SK-N-SH treated with all-trans-retinoic acid at 6 μM for 48 hours (cell line): ENCODE measurements around the gene MAPK9.

Experiments
- ATAC-seq: fragments of 200-7000 bp; cut with Tn5 transposase; 3 replicates; pipeline ENCODE4 v1.9.1; 2020; ENCODE audit warnings: mild to moderate bottlenecking, moderate library complexity
- ARNTL ChIP-seq: fragments of 450-650 bp; formaldehyde crosslinking; IDR thresholded peaks from 2 replicates; pipeline ENCODE4 v1.5.0; 2020; ENCODE audit warnings: low read depth, mild to moderate bottlenecking, moderate library complexity, borderline replicate concordance
- BACH2 ChIP-seq: fragments of 250-450 bp; sonication (Bioruptor Pico); IDR thresholded peaks from 2 replicates; pipeline ENCODE4 v1.9.0; 2021; ENCODE audit warnings: mild to moderate bottlenecking, borderline replicate concordance
- CREB5 ChIP-seq: fragments of 250-450 bp; sonication (Bioruptor Pico); IDR thresholded peaks from 2 replicates; pipeline ENCODE4 v1.5.1; 2020; ENCODE audit warnings: low read depth, mild to moderate bottlenecking, moderate library complexity
- CSDC2 ChIP-seq: fragments of 250-450 bp; sonication (Bioruptor Pico); IDR thresholded peaks from 2 replicates; pipeline ENCODE4 v1.5.0; 2020; ENCODE audit warnings: mild to moderate bottlenecking, moderate library complexity
- OSR1 ChIP-seq: fragments of 250-450 bp; sonication (Bioruptor Pico); IDR thresholded peaks from 2 replicates; pipeline ENCODE4 v1.8.0; 2022; ENCODE audit warnings: moderate library complexity, mild to moderate bottlenecking, inconsistent platforms
- PATZ1 ChIP-seq: fragments of 250-450 bp; sonication (Bioruptor Pico); IDR thresholded peaks from 2 replicates; pipeline ENCODE4 v1.8.0; 2020; ENCODE audit warnings: mild to moderate bottlenecking, moderate library complexity, borderline replicate concordance
- POU6F1 ChIP-seq: fragments of 250-450 bp; sonication (Bioruptor Pico); IDR thresholded peaks from 2 replicates; pipeline ENCODE4 v1.8.0; 2021; ENCODE audit warnings: low read depth, mild to moderate bottlenecking, moderate library complexity, borderline replicate concordance
- PPARA ChIP-seq: fragments of 250-450 bp; sonication (Bioruptor Pico); IDR thresholded peaks from 2 replicates; pipeline ENCODE4 v1.5.0; 2020; ENCODE audit warnings: mild to moderate bottlenecking, borderline replicate concordance
- SNAI2 ChIP-seq: fragments of 250-450 bp; sonication (Bioruptor Pico); IDR thresholded peaks from 2 replicates; pipeline ENCODE4 v1.5.0; 2020; ENCODE audit warnings: mild to moderate bottlenecking, moderate library complexity
- TCF4 ChIP-seq: fragments of 250-450 bp; sonication (Bioruptor Pico); IDR thresholded peaks from 2 replicates; pipeline ENCODE4 v1.8.0; 2021; ENCODE audit warnings: mild to moderate bottlenecking, moderate library complexity, borderline replicate concordance
- TOX ChIP-seq: fragments of 250-450 bp; sonication (Bioruptor Pico); IDR thresholded peaks from 2 replicates; pipeline ENCODE4 v1.8.0; 2021; ENCODE audit warnings: mild to moderate bottlenecking, moderate library complexity, borderline replicate concordance
- TSHZ2 ChIP-seq: fragments of 250-450 bp; sonication (Bioruptor Pico); IDR thresholded peaks from 2 replicates; pipeline ENCODE4 v1.5.0; 2020; ENCODE audit warnings: mild to moderate bottlenecking, moderate library complexity
- ZC3H10 ChIP-seq: fragments of 250-450 bp; sonication (Bioruptor Pico); IDR thresholded peaks from 2 replicates; pipeline ENCODE4 v1.5.1; 2021; ENCODE audit warnings: mild to moderate bottlenecking, moderate library complexity
- ZFP3 ChIP-seq: fragments of 250-450 bp; sonication (Bioruptor Pico); IDR thresholded peaks from 2 replicates; pipeline ENCODE4 v1.5.0; 2020; ENCODE audit warnings: mild to moderate bottlenecking, moderate library complexity
- ZNF70 ChIP-seq: fragments of 450-650 bp; formaldehyde crosslinking; IDR thresholded peaks from 2 replicates; pipeline ENCODE4 v1.5.0; 2020; ENCODE audit warnings: mild to moderate bottlenecking, moderate library complexity
- ZNF8 ChIP-seq: fragments of 450-650 bp; formaldehyde crosslinking; IDR thresholded peaks from 2 replicates; pipeline ENCODE4 v1.5.0; 2020; ENCODE audit warnings: mild to moderate bottlenecking, moderate library complexity

Gene MAPK9

GRCh38 chr5:180204276-180204819 lies 87.5 kb downstream of the MAPK9 start (continued):
- TF ChIP-seq PPARA = no peak
- no peak for TF ChIP-seq ZNF70 (CRISPR knock-in tag)
- no peak for TF ChIP-seq ZFP3 (CRISPR knock-in tag)
- TF ChIP-seq OSR1 = no peak
- no peak for TF ChIP-seq CREB5

GRCh38 chr5:180202939-180203573 lies 88.8 kb downstream of the MAPK9 start:
- ATAC-seq = no peak

More at GRCh38 chr5:180202939-180203573, 88.8 kb downstream of the MAPK9 start:
- no peak for TF ChIP-seq CSDC2 (CRISPR knock-in tag)
- TF ChIP-seq TOX = no peak
- no peak for TF ChIP-seq BACH2
- no peak for TF ChIP-seq PPARA
- TF ChIP-seq OSR1 = no peak
- no peak for TF ChIP-seq SNAI2
- no peak for TF ChIP-seq PATZ1 (CRISPR knock-in tag)
- no peak for TF ChIP-seq TCF4 (CRISPR knock-in tag)
- no peak for TF ChIP-seq ZNF8
- TF ChIP-seq TSHZ2 (CRISPR knock-in tag) = no peak
- no peak for TF ChIP-seq ZFP3 (CRISPR knock-in tag)
- TF ChIP-seq CREB5 = no peak
- no peak for TF ChIP-seq POU6F1 (CRISPR knock-in tag)
- TF ChIP-seq ARNTL (CRISPR knock-in tag) = no peak
- no peak for TF ChIP-seq ZC3H10 (CRISPR knock-in tag)
